ENCODE data around the gene HDAC4. TPM values are rescaled to one million over a fixed set of nuclear protein-coding genes. Genes with fewer than 3 reads are reported as not detected.

Gene HDAC4
- total RNA-seq, 1 donor from 2014 or later: 65.7 TPM

DNA sequence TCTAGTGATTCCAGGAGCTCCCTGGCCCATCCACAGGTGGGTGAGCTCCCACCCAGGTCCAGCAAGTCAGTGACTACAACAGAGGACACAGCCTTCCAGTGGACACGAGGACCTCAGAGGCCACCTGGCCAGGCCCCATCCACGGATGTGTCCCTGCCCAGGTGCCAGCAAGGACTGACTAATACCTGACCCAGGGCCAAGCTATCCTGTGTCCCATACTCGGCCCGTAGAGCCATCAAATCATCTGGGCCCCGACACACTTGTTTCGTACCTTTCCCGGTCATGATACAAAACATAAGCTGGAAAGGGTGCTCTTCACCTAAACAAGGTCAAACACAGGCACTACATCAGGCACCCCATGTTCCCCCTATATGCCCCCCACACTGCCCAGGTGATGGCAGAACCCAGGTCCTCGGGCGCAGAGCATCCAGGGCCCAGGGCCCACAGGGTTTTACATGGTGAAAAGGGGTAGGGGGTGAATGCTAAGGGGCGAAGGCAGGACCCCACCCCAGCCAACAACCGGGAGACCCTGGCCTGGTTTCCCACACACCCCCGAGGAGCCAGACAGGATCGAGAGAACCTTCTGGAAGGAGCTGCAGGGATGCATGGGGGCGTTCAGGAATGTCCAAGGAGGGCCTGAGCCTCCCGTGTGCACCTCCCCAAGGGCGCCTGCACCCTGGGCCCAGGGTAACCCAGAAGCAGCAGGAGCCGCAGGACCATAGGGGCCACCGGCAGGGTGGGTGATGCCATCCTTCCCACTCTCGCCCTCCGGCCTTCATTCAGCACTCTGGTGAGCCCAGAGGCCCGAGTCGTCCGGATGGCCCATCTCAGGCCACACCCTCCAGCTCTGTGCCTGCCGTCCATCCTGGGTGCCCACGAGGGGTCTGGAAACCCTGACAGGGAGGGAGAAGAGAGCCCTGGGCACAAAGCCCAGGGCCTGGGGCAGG, 94.3 kb downstream of the HDAC4 start:
- Histone ChIP-seq H3K4me3 (no peak overlapping the region), H3K4me1 (peaks cover 0 to 23% of the 10 kb centered on the region in 2 donors)

DNA sequence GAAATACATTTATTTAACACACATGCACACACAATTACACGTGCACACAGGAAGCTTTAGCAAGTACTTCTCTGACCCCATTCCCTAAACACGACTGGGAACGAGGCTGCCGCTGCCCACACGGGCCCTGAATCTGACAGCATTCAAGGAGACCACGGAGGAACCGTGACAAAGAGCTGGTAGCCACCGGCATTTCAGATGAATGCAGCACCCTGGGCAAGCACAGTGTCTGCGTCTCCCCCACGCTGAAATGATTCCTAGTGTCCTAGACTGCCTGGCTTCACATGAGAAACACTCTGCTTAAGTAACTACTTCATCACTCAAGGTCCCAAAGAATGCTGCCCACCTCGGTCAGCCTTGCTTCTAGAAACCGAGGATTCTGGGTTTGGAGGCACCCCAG, 95.0 kb downstream of the HDAC4 start:
- Histone ChIP-seq H3K36me3 (no peaks in the 10 kb centered on the region), H3K27me3 (no peaks in the 10 kb centered on the region), H3K9me3 (no peaks in the 10 kb centered on the region), H3K4me1 (peaks cover 0 to 20% of the 10 kb centered on the region in 2 donors), H3K27ac (no peak overlapping the region), H3K4me3 (no peak overlapping the region)
- intact Hi-C loops (cut with DNase I): no loop called here
- TF ChIP-seq, protein P1, sequence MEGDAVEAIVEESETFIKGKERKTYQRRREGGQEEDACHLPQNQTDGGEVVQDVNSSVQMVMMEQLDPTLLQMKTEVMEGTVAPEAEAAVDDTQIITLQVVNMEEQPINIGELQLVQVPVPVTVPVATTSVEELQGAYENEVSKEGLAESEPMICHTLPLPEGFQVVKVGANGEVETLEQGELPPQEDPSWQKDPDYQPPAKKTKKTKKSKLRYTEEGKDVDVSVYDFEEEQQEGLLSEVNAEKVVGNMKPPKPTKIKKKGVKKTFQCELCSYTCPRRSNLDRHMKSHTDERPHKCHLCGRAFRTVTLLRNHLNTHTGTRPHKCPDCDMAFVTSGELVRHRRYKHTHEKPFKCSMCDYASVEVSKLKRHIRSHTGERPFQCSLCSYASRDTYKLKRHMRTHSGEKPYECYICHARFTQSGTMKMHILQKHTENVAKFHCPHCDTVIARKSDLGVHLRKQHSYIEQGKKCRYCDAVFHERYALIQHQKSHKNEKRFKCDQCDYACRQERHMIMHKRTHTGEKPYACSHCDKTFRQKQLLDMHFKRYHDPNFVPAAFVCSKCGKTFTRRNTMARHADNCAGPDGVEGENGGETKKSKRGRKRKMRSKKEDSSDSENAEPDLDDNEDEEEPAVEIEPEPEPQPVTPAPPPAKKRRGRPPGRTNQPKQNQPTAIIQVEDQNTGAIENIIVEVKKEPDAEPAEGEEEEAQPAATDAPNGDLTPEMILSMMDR (IDR thresholded peaks at IDR 0.05): no peak
- DNase-seq (ENCODE audit: low spot score in 2 of 2): peak in 1 of 2 donors; percentile 53

More for the DNA sequence above, 94.3 kb downstream of the HDAC4 start:
- TF ChIP-seq, protein P1 (IDR thresholded peaks at IDR 0.05): no peak
- no peaks in the 10 kb centered on the region for H3K36me3 ChIP-seq
- peak in 1 of 2 donors; percentile 60 for DNase-seq (ENCODE audit: low spot score in 2 of 2)
- intact Hi-C loops (cut with DNase I): no loop called here
- H3K9me3 ChIP-seq: no peaks in the 10 kb centered on the region
- no peak overlapping the region for H3K27ac ChIP-seq
- no peaks in the 10 kb centered on the region for H3K27me3 ChIP-seq

DNA sequence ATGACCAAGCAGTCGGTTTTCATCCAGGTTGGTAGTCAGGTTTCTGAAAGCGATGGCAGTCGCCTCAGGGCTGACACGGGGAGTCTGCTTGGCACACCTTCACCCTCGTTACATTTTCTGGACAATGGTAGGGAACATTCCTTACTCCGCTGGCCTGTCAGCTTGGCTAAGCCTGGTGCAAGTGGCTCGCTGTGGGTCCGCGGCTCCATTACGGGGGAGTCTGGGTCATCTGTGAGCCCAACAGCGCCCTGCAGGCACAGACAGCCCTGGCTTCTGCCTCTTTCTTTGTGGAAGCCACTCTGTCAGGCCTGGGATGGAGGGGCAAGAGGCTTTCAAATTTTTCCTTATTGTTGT, 95.6 kb downstream of the HDAC4 start:
- TF ChIP-seq, protein P1 (IDR thresholded peaks at IDR 0.05): no peak
- Histone ChIP-seq H3K4me3 (no peak overlapping the region), H3K36me3 (no peaks in the 10 kb centered on the region), H3K27ac (no peak overlapping the region), H3K27me3 (no peaks in the 10 kb centered on the region), H3K9me3 (no peaks in the 10 kb centered on the region), H3K4me1 (peaks cover 0 to 15% of the 10 kb centered on the region in 2 donors)
- peak in 1 of 2 donors; percentile 55 for DNase-seq (ENCODE audit: low spot score in 2 of 2)
- intact Hi-C loops (cut with DNase I): no loop called here

DNA sequence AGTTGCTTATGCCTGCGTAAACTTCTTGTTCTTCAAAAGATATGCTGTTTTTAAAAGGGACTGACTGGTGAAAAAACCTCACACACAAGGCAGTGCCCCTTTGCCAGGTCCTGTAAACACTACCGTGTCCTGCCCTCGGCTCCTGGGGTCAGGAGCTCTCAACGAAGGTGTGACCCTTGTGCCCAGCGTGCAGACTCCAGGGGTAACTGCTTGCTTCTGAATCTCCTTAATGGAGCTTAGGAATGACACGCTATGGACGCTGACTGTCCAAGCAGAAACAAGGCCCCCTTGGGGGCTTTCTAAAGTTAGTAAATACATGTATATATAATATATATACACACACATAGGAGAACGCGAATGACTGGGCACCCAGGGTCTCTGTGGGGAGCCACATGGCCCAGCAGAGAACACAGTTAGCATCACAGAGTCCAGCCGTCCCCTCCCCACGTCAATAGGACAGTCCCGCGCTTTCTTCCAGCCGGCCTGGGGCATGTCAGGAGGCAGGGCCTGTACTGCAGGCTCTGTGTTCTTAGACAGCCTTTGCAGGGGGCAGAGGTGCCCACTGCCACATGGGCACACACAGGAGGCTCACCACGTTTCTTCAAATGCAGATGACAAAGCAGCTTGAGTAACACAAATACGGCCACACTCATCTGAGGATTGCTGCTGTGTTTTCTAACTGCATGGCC, 96.1 kb downstream of the HDAC4 start:
- TF ChIP-seq, protein P1 (IDR thresholded peaks at IDR 0.05): no peak
- Histone ChIP-seq H3K27ac (no peak overlapping the region), H3K4me3 (no peak overlapping the region), H3K4me1 (peaks cover 0 to 9% of the 10 kb centered on the region in 2 donors), H3K36me3 (no peaks in the 10 kb centered on the region), H3K9me3 (no peaks in the 10 kb centered on the region), H3K27me3 (no peaks in the 10 kb centered on the region)
- peak in 1 of 2 donors; percentile 56 for DNase-seq (ENCODE audit: low spot score in 2 of 2)
- intact Hi-C loops (cut with DNase I): no loop called here

DNA sequence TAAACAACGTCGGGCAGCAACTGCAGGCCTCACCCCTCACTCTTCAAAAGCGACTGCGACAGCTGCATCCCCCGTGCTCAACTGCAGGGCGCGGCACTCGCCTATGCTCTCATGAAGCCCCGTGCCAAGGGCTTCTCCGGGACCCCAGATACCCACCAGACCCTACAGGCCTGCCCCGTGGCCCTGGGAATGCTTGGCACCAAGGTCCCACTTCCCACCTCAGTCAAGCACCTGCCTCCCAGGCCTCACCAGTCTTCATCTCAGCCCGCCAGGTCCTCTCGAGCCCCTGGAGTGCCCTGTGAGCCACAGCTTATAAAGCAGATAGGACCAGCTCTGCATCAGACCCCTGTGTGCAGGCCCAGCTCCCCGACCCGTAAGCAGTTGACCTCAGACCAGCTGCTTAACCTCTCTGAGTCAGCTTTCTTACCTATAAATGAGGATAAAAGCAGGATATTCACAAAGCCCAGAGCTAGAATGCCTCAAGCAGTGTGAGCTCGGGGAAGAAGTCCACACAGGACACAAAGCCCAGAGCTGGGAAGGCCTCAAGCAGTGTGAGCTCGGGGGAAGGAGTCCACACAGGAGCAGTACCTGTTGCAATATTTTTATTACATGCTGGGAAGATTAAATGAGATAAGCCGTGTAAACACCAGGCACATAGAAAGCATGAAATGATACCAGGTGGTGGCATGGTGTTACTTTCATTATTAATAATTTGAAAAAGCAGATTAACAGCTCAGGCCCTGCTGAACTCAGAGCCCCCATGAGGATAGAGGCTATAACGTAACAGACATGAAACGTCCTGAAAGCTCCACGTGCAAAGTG, 96.9 kb downstream of the HDAC4 start:
- Histone ChIP-seq H3K36me3 (no peaks in the 10 kb centered on the region), H3K27me3 (no peaks in the 10 kb centered on the region), H3K27ac (no peak overlapping the region), H3K4me3 (no peak overlapping the region), H3K4me1 (peaks cover 0 to 4% of the 10 kb centered on the region in 2 donors), H3K9me3 (no peaks in the 10 kb centered on the region)
- TF ChIP-seq, protein P1 (IDR thresholded peaks at IDR 0.05): no peak
- DNase-seq (ENCODE audit: low spot score in 2 of 2): peak in 1 of 2 donors; percentile 56
- intact Hi-C loops (cut with DNase I): no loop called here
